Measurements from ENCODE around the gene TCF23.

GRCh38 chr2:27109083-27109482 is 39.7 kb upstream of the TCF23 start:
- no peak for TF ChIP-seq CTCF (IDR thresholded peaks at IDR 0.05)
- TF ChIP-seq EP300 (IDR thresholded peaks at IDR 0.05): no peak
- TF ChIP-seq POLR2A (IDR thresholded peaks at IDR 0.05): no peak
- TF ChIP-seq POLR2AphosphoS5 (IDR thresholded peaks at IDR 0.05): no peak

All from gastroesophageal sphincter (tissue), 3 donors.